GM23338 (cell line): ENCODE data around the gene ZDHHC20. TPM values are rescaled to one million over a fixed set of nuclear protein-coding genes. Genes with fewer than 3 reads are reported as not detected.

ENCODE experiments used
- ATAC-seq: fragments of 200-7000 bp; cut with Tn5 transposase; 3 replicates; pipeline ENCODE4 v1.9.1; 2020
- DNase-seq: peaks from one replicate; pipeline ENCODE4 v3.0.0-alpha.2; 2015; ENCODE audit warnings: low spot score
- H2AFZ ChIP-seq: fragments of 200-600 bp; sonication (generic); 2 replicates; pipeline ENCODE4 v1.8.0; 2016; ENCODE audit warnings: antibody characterized with exemption, mild to moderate bottlenecking, moderate library complexity
- H3F3A ChIP-seq: fragments of 200-600 bp; sonication (generic); replicated peaks from 2 replicates; pipeline ENCODE4 v1.8.0; 2017; ENCODE audit warnings: antibody characterized with exemption, mixed run types, low read depth
- H3K27ac ChIP-seq: fragments of 200-600 bp; sonication (generic); 2 replicates; pipeline ENCODE4 v1.6.1; 2016; ENCODE audit warnings: low read depth
- H3K27me3 ChIP-seq: fragments of 200-600 bp; sonication (generic); 2 replicates; pipeline ENCODE4 v1.8.0; 2016; ENCODE audit warnings: mild to moderate bottlenecking, mixed run types, moderate library complexity; ENCODE audit not compliant: insufficient read depth
- H3K36me3 ChIP-seq: fragments of 200-600 bp; sonication (generic); 2 replicates; pipeline ENCODE4 v1.8.0; 2016; ENCODE audit warnings: mild to moderate bottlenecking; ENCODE audit not compliant: insufficient read depth
- H3K4me1 ChIP-seq: fragments of 200-600 bp; sonication (generic); 2 replicates; pipeline ENCODE4 v1.8.0; 2016; ENCODE audit warnings: mild to moderate bottlenecking, moderate library complexity; ENCODE audit not compliant: insufficient read depth
- H3K4me2 ChIP-seq: fragments of 200-600 bp; sonication (generic); 2 replicates; pipeline ENCODE4 v1.7.1; 2017; ENCODE audit warnings: mixed run types
- H3K4me3 ChIP-seq: fragments of 200-600 bp; sonication (generic); 2 replicates; pipeline ENCODE4 v1.6.1; 2016; ENCODE audit warnings: mixed run types
- H3K79me2 ChIP-seq: fragments of 200-600 bp; sonication (generic); replicated peaks from 2 replicates; pipeline ENCODE4 v1.8.0; 2017; ENCODE audit warnings: mild to moderate bottlenecking; ENCODE audit not compliant: insufficient read depth
- H3K9me2 ChIP-seq: fragments of 200-600 bp; sonication (generic); 2 replicates; pipeline ENCODE4 v1.8.0; 2017; ENCODE audit not compliant: insufficient read depth
- H4K20me1 ChIP-seq: fragments of 200-600 bp; sonication (generic); replicated peaks from 2 replicates; pipeline ENCODE4 v1.8.0; 2017; ENCODE audit warnings: mild to moderate bottlenecking; ENCODE audit not compliant: insufficient read depth
- H3K27ac Mint-ChIP-seq: 2 replicates; pipeline ENCODE4 v1.8.0; 2020; ENCODE audit warnings: inconsistent platforms, mild to moderate bottlenecking, moderate library complexity, mixed read lengths
- H3K27me3 Mint-ChIP-seq: 3 replicates; pipeline ENCODE4 v1.8.0; 2022; ENCODE audit warnings: low read depth, mild to moderate bottlenecking, moderate library complexity, mixed read lengths, inconsistent platforms; ENCODE audit not compliant: insufficient read depth, poor library complexity
- H3K36me3 Mint-ChIP-seq: 3 replicates; pipeline ENCODE4 v1.8.0; 2021; ENCODE audit warnings: low read depth, mild to moderate bottlenecking, inconsistent platforms, moderate library complexity, mixed read lengths
- H3K4me1 Mint-ChIP-seq: 3 replicates; pipeline ENCODE4 v1.8.0; 2020; ENCODE audit warnings: mild to moderate bottlenecking, inconsistent platforms, mixed read lengths
- H3K4me3 Mint-ChIP-seq: 3 replicates; pipeline ENCODE4 v1.8.0; 2021; ENCODE audit warnings: moderate library complexity, mild to moderate bottlenecking, inconsistent platforms, mixed read lengths
- H3K9me3 Mint-ChIP-seq: 3 replicates; pipeline ENCODE4 v1.8.0; 2020; ENCODE audit warnings: moderate library complexity, mild to moderate bottlenecking, inconsistent platforms, mixed read lengths
- CREB1 ChIP-seq: fragments of 250-450 bp; sonication (Bioruptor Pico); IDR thresholded peaks from 2 replicates; pipeline ENCODE4 v1.5.0; 2020; ENCODE audit warnings: low read depth, mild to moderate bottlenecking, moderate library complexity
- CTCF ChIP-seq, 2 experiments: fragments of 200-600 bp in 1 of 2; sonication (generic) in 1 of 2; conservative IDR thresholded peaks; 2 replicates each; pipeline versions ENCODE4 v1.5.1 to v1.6.1; 2016 to 2017; ENCODE audit warnings: antibody characterized with exemption in 2 of 2, low read depth in 2 of 2, mild to moderate bottlenecking in 2 of 2, moderate library complexity in 1 of 2
- ETS1 ChIP-seq: IDR thresholded peaks from 2 replicates; pipeline ENCODE4 v1.6.1; 2016; ENCODE audit warnings: antibody characterized with exemption
- EZH2 ChIP-seq: fragments of 200-600 bp; sonication (generic); IDR thresholded peaks from one replicate; pipeline ENCODE4 v1.8.0; 2017; ENCODE audit warnings: antibody characterized with exemption, mild to moderate bottlenecking, low read depth; ENCODE audit not compliant: unreplicated experiment
- EZH2phosphoT487 ChIP-seq: fragments of 200-600 bp; sonication (generic); IDR thresholded peaks from one replicate; pipeline ENCODE4 v1.8.1; 2018; ENCODE audit warnings: antibody characterized with exemption; ENCODE audit not compliant: unreplicated experiment
- JUNB ChIP-seq: IDR thresholded peaks from one replicate; pipeline ENCODE4 v1.6.1; 2016; ENCODE audit warnings: antibody characterized with exemption; ENCODE audit not compliant: unreplicated experiment
- NANOG ChIP-seq: IDR thresholded peaks from 2 replicates; pipeline ENCODE4 v1.6.1; 2016; ENCODE audit warnings: antibody characterized with exemption, borderline replicate concordance
- POLR2AphosphoS5 ChIP-seq: IDR thresholded peaks from 2 replicates; pipeline ENCODE4 v1.6.1; 2016; ENCODE audit warnings: antibody characterized with exemption, low read depth
- REST ChIP-seq: IDR thresholded peaks from one replicate; pipeline ENCODE4 v1.6.1; 2018; ENCODE audit warnings: antibody characterized with exemption; ENCODE audit not compliant: unreplicated experiment
- STAT1 ChIP-seq: IDR thresholded peaks from one replicate; pipeline ENCODE4 v1.6.1; 2016; ENCODE audit warnings: antibody characterized with exemption; ENCODE audit not compliant: unreplicated experiment
- ZNF114 ChIP-seq: fragments of 250-450 bp; sonication (Bioruptor Pico); IDR thresholded peaks from 2 replicates; pipeline ENCODE4 v1.5.0; 2020; ENCODE audit warnings: mild to moderate bottlenecking, moderate library complexity
- ZNF331 ChIP-seq: fragments of 250-450 bp; sonication (Bioruptor Pico); IDR thresholded peaks from 2 replicates; pipeline ENCODE4 v1.5.0; 2020; ENCODE audit warnings: low read depth, mild to moderate bottlenecking, moderate library complexity
- ZNF462 ChIP-seq: fragments of 250-450 bp; sonication (Bioruptor Pico); IDR thresholded peaks from 2 replicates; pipeline ENCODE4 v1.5.0; 2020; ENCODE audit warnings: mild to moderate bottlenecking, moderate library complexity
- polyA plus RNA-seq: library from polyadenylated mRNA; unstranded; fragments of >200 nt; fragmentation: Nextera tagmentation; extraction: Ambion mirVana; gene quantifications from 2 replicates; pipeline ENCODE4 v1.2.1, GENCODE V29; 2016
- total RNA-seq: library from RNA; depleted of rRNA; stranded (reverse); fragments of >200 nt; shearing (Covaris generic); gene quantifications from 2 replicates; pipeline ENCODE4 v1.2.3, GENCODE V29; 2014

Gene ZDHHC20
- total and polyA plus RNA-seq, 2 experiments from 2014 or later: 37.7 to 119 TPM

- no peaks in the 10 kb centered on the region for H3K9me2 ChIP-seq
- no peak overlapping the region for H3K4me3 ChIP-seq
- H3K4me2 ChIP-seq: no peak overlapping the region
- H3K27me3 ChIP-seq: no peaks in the 10 kb centered on the region
- H3K4me1 Mint-ChIP-seq: peaks cover 3% of the 10 kb centered on the region; the same call in 2 of the 3 replicates
- H3K9me3 Mint-ChIP-seq: no peaks in the 10 kb centered on the region; the same call in 2 of the 3 replicates
- H3K79me2 ChIP-seq: no peaks in the 10 kb centered on the region
- no peaks in the 10 kb centered on the region for H3K4me1 ChIP-seq
- no peak overlapping the region for H3K27ac Mint-ChIP-seq
- ATAC-seq: no peak
- H3K27ac ChIP-seq: no peak overlapping the region
- peaks cover 10% of the 10 kb centered on the region for H3K36me3 Mint-ChIP-seq
- TF ChIP-seq JUNB (no peak), ZNF331 (CRISPR knock-in tag) (no peak), CREB1 (CRISPR knock-in tag) (no peak), CTCF (conservative IDR thresholded peaks at IDR 0.05; ENCODE audit: low read depth in 2 of 2) (no peak), REST (no peak), NANOG (no peak), ZNF114 (CRISPR knock-in tag) (no peak), ZNF462 (CRISPR knock-in tag) (no peak), EZH2phosphoT487 (no peak), STAT1 (no peak), POLR2AphosphoS5 (no peak), ETS1 (no peak), EZH2 (no peak)
- no peaks in the 10 kb centered on the region for H4K20me1 ChIP-seq
- H2AFZ ChIP-seq: no peak overlapping the region
- no peaks in the 10 kb centered on the region for H3K27me3 Mint-ChIP-seq
- H3K4me3 Mint-ChIP-seq: no peak overlapping the region
- no peak for DNase-seq
- no peaks in the 10 kb centered on the region for H3F3A ChIP-seq
- H3K36me3 ChIP-seq: no peaks in the 10 kb centered on the region
Observed at GRCh38 chr13:21504379-21504778, 45.3 kb upstream of the ZDHHC20 start.
